HG03571 (cell line): Measurements from ENCODE around the gene MC4R.
"Not testable (repeated sequence)": the region's sequence is repeated elsewhere in the genome, so short reads cannot be mapped to it uniquely, and the experiment has no call there.

Experiments used
- ATAC-seq: cut with Tn5 transposase; IDR thresholded peaks from one replicate; pipeline ENCODE4 v1.9.1; 2021; ENCODE audit not compliant: unreplicated experiment

MC4R gene

GRCh38 chr18:60372596-60372995 is at the start of gene MC4R:
Gene MC4R (minus strand): TSS chr18:60372775. CDS start chr18:60372349, 426 bp downstream.
- no peak for ATAC-seq

- ATAC-seq, result not testable (repeated sequence)
These were observed 49.7 kb upstream of the MC4R start for GRCh38 chr18:60422306-60422705.

GRCh38 chr18:60421356-60422118 is 49.0 kb upstream of the MC4R start:
- no peak for ATAC-seq

- no peak for ATAC-seq
These were observed 45.4 kb upstream of the MC4R start for GRCh38 chr18:60417946-60418345.

GRCh38 chr18:60413944-60414547 is 41.5 kb upstream of the MC4R start:
- no peak for ATAC-seq

DNA sequence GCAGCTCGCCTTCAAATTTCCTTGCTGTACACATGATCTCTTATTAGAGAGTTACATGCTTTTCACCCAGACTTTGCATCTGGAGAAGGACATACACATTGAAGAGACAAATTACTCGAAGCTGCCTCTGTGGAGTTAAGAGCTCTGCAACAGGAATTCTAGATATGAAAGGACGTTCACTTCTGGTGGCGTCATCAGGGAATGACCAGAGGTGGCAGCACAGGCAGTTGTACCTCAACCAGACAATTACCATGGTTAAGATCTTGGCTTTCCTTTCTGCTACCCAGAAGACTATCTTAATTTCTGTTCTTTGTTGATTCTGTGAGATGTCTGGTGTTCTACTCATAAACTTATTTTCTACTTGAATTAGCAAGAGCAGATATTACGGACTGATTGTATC is 39.1 kb upstream of the MC4R start:
- no peak for ATAC-seq

DNA sequence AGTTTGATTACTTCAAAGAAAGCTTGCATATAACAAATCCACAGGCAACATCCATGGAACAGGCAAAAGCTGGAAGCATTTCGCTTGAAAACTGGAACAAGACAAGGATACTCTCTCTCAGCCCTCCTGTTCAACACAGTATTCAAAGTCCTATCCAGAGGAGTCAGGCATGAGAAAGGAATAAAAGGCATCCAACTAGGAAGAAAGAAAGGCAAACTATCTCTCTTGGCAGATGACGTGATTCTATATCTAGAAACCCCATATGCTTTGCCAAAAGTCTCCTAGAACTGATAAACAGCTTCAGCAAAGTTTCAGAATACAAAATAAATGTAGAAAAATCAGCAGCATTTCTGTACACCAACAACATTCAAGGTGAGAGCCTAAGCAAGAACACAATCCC is 34.1 kb upstream of the MC4R start:
- ATAC-seq, result no peak

GRCh38 chr18:60404486-60405085 is 32.0 kb upstream of the MC4R start:
- ATAC-seq, result no peak

GRCh38 chr18:60401346-60401745 is 28.8 kb upstream of the MC4R start:
- ATAC-seq, result no peak

- ATAC-seq, result no peak
These were observed 19.1 kb upstream of the MC4R start for GRCh38 chr18:60391571-60392226.

DNA sequence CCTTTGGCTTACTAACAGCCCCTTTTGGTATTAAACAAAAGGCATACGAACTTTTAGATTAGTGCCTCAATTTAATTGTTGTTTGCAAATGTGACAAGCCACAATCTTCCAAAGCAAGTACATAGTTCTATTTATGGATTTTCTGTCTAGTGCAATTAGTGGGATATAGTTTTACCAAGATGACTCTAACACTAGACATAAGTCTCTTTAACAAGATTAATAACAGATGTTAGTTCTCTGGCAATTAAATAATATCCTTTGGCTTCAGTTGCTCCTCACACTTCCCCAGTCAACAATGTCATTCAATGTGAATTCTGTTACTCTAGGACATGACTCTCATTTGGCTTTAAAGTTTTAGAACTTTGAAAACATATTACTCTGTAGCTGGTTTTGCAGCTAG is 16.7 kb upstream of the MC4R start:
- ATAC-seq, result no peak

DNA sequence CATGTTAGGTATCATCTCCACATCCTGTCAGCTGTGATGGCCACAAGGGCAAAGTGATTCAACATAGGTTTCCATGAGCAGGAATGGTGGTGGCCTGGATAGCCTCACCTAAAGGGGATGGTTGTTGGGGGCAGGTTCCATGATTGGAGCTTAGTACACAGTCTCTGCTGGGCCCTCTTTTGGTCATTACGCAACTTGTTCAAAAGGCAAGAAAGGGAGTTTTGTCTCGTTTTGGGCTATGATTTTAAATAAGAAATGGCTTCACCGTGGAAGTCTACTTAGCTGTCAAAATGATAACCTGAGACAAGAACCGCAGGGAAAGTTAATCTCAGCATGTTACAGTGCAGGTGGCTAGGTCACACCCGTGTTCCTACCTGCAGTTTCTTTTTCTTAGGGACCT is 13.1 kb upstream of the MC4R start:
- no peak for ATAC-seq

DNA sequence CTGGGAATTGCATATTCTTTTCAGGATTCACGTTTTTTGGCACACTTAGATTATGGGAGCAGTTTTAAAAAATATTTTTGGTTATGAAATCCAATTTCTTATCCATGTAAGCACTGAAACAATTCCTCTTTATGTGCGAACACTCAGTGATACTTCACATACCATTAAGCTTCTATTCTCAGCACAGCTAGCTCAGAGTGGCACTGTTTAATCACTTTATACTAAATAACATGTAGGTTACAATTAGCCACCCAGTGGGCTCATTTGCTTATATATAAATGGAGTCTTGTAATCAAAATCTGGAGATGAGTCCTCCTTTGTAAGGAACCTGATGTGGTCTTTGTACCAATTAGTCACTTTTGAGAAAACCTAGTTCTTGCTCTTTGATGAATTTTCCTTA is 11.3 kb upstream of the MC4R start:
- ATAC-seq, result no peak

GRCh38 chr18:60377778-60378469 is 5.3 kb upstream of the MC4R start:
- ATAC-seq, result no peak

DNA sequence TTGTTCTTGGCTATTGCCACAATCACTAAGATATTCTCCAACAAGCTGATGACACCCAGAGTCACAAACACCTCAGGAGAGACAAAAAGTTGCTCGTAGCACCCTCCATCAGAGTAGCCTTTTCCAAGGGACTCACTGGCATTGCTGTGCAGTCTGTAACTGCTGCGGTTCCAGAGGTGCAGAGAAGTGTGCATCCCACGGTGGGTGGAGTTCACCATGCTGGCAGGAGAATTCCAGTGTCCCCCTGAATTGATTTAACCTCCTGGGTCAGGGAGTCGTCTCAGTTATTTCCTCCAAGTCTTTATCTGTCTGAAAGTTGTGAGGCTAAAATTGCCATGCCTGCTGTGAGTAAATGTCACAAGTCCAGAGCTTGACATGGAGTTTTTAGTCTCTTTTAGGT is 443 bp downstream of the MC4R start:
- no peak for ATAC-seq

- no peak for ATAC-seq
These were observed 14.1 kb downstream of the MC4R start for GRCh38 chr18:60358516-60358915.

GRCh38 chr18:60350941-60351340 is 21.6 kb downstream of the MC4R start:
- ATAC-seq, result no peak

GRCh38 chr18:60350150-60350549 is 22.4 kb downstream of the MC4R start:
- no peak for ATAC-seq

DNA sequence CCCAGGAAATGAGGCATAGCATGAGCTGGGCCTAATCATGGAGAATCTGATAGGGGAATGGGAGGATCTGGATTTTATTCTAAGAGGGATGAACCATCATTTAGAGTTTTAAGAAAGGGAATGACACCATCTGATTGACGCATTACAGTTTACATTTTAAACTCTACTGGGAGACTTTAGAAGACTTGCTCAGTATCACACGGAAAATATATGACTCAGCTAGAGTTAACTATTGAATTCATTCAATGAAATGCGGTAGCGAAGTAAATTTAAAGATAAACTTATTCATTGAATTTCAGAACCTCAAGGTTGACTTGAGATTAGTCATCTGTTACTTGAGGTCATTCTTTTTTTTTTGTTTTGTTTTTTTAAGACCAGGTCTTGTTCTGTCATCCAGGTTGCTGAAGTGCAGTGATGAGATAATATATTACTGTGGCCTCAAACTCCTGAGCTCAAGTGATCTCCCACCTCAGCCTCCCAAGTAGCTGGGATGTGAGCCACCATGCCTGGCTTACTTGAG is 25.0 kb downstream of the MC4R start:
- no peak for ATAC-seq

GRCh38 chr18:60339018-60339417 is 33.6 kb downstream of the MC4R start:
- no peak for ATAC-seq

GRCh38 chr18:60331890-60332289 is 40.7 kb downstream of the MC4R start:
- ATAC-seq, result no peak
